Testis (tissue), 2 donors: Measurements from ENCODE around the gene GLOD5.

Experiments used
- CTCF ChIP-seq, 3 experiments: fragments of 450-650 bp in 2 of 3; fragments of 200-600 bp in 1 of 3; sonication (generic) in 1 of 3; IDR thresholded peaks; one replicate each; pipeline ENCODE4 v1.5.1; 2016 to 2019; ENCODE audit warnings: antibody characterized with exemption in 3 of 3, mild to moderate bottlenecking in 2 of 3, moderate library complexity in 1 of 3
- POLR2A ChIP-seq: fragments of 450-650 bp; IDR thresholded peaks from one replicate; pipeline ENCODE4 v1.6.1; 2017; ENCODE audit warnings: antibody characterized with exemption, mild to moderate bottlenecking, moderate library complexity

- no peak for TF ChIP-seq CTCF (IDR thresholded peaks at IDR 0.05)
- no peak for TF ChIP-seq POLR2A
These were observed 20.2 kb downstream of the GLOD5 start for GRCh38 chrX:48781705-48782104.
